ENCODE results near the gene RCC1. TPM values are rescaled to one million over a fixed set of nuclear protein-coding genes. Genes with fewer than 3 reads are reported as not detected.
"Not testable (repeated sequence)": the region's sequence is repeated elsewhere in the genome, so short reads cannot be mapped to it uniquely, and the experiment has no call there.

RCC1 gene
- total RNA-seq, 1 donor from 2014 or later = 130 TPM

DNA sequence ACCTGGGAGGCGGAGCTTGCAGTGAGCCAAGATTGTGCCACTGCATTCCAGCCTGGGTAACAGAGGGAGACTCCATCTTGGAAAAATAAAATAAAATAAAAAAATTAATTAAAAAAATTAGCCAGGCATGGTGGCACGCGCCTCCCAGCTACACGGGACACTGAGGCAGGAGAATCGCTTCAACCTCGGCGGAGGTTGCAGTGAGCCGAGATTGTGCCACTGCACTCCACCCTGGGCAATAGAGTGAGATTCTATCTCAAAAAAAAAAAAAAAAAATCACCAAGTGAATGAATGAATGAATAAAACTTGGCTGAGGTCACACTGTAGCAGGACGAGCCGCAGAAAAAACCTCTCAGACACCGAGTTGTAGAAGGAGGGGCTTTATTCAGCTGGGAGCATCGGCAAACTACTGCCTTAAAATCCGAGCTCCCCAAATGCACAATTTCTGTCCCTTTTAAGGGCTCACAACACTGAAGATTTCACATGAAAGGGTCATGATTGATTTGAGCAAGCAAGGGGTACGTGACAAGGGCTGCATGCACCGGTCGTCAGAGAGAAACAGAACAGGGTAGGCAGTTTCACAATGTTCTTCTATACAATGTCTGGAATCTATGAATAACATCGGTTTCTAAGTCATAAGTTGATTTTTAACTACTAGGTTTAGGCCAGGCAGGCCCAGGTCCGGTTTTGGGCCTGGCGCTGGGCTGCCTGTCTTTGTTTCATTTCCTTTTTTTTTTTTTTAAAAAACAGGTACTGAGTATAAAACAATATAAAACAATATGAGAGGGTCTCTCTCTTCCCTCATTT lies 80.9 kb downstream of the RCC1 start:
- not testable (repeated sequence) for H3K27ac Mint-ChIP-seq; H3K36me3 Mint-ChIP-seq (ENCODE audit: low read depth)

More for the DNA sequence above, 80.9 kb downstream of the RCC1 start:
- H3K9me3 Mint-ChIP-seq; intact Hi-C loops (cut with micrococcal nuclease); H3K4me1 Mint-ChIP-seq (ENCODE audit: low read depth); H3K4me3 Mint-ChIP-seq; H3K27me3 Mint-ChIP-seq (ENCODE audit: insufficient read depth); DNase-seq (ENCODE audit: low spot score): not testable (repeated sequence)

Other genes starting within 250 kb of the RCC1 start
- gene SESN2, start 246.5 kb upstream of the RCC1 start, total RNA-seq = 18.7 and 19.3 TPM in 2 replicates
- gene MED18, start 177.0 kb upstream of the RCC1 start, total RNA-seq = 19.5 and 21.5 TPM in 2 replicates
- 28.9 and 31.8 TPM in 2 replicates for gene PHACTR4, start 136.3 kb upstream of the RCC1 start, total RNA-seq
- gene TRNAU1AP, start 47.0 kb downstream of the RCC1 start, total RNA-seq = 40.2 and 41.0 TPM in 2 replicates
- gene RAB42, start 86.2 kb downstream of the RCC1 start, total RNA-seq = 0.27 TPM in 1 of 2 replicates, not detected in the other
- gene TAF12, start 137.0 kb downstream of the RCC1 start, total RNA-seq = 32.8 and 33.9 TPM in 2 replicates
- gene RNU11, start 142.6 kb downstream of the RCC1 start, total RNA-seq = not detected in 2 replicates
- gene GMEB1, start 162.7 kb downstream of the RCC1 start, total RNA-seq = 27.2 and 30.3 TPM in 2 replicates
- gene YTHDF2, start 230.9 kb downstream of the RCC1 start, total RNA-seq = 91.7 and 94.9 TPM in 2 replicates